Ovary (tissue), 9 donors: ENCODE data around the gene TNRC6B. TPM values are rescaled to one million over a fixed set of nuclear protein-coding genes. Genes with fewer than 3 reads are reported as not detected.

Experiments
- DNase-seq, 5 donors: peaks; one replicate each; pipeline ENCODE4 v3.0.0-alpha.2; 2019 to 2020
- H3K27ac ChIP-seq, 2 donors: fragments of 200-600 bp; one replicate each; pipeline versions ENCODE4 v1.5.1 to v1.8.0; 2019 to 2022
- H3K27me3 ChIP-seq: fragments of 200-600 bp; one replicate; pipeline ENCODE4 v1.8.0; 2022
- H3K36me3 ChIP-seq: fragments of 200-600 bp; sonication (generic); one replicate; pipeline ENCODE4 v1.5.1; 2019
- H3K4me1 ChIP-seq: one replicate; pipeline ENCODE4 v1.8.1; 2013; ENCODE audit warnings: mild to moderate bottlenecking, moderate library complexity; ENCODE audit not compliant: insufficient read depth
- H3K4me3 ChIP-seq: fragments of 200-600 bp; sonication (generic); one replicate; pipeline ENCODE4 v1.5.1; 2017
- H3K9me3 ChIP-seq, 2 donors: fragments of 200-600 bp in 1 of 2; sonication (generic) in 1 of 2; one replicate each; pipeline versions ENCODE4 v1.5.1 to v1.8.1; 2013 to 2019; ENCODE audit warnings: mild to moderate bottlenecking in 1 of 2, moderate library complexity in 1 of 2
- CTCF ChIP-seq, 3 donors: fragments of 450-650 bp in 2 of 3; fragments of 200-600 bp in 1 of 3; IDR thresholded peaks; one replicate each; pipeline versions ENCODE4 v1.5.1 to v1.8.0; 2016 to 2022; ENCODE audit warnings: antibody characterized with exemption in 3 of 3, mild to moderate bottlenecking in 1 of 3
- EP300 ChIP-seq: sonication (generic); formaldehyde crosslinking; IDR thresholded peaks from one replicate; pipeline ENCODE4 v1.6.1; 2017; ENCODE audit warnings: antibody characterized with exemption
- POLR2A ChIP-seq: fragments of 450-650 bp; IDR thresholded peaks from one replicate; pipeline ENCODE4 v1.6.1; 2017; ENCODE audit warnings: antibody characterized with exemption, mild to moderate bottlenecking, moderate library complexity
- WGBS, 3 donors: extraction: QIAGEN DNeasy Blood & Tissue Kit in 1 of 3; methylation state at CpG; one replicate each; pipeline versions ENCODE4 v1.1.5 to v1.1.7; 2013 to 2017; 5-methylcytosine and 5-hydroxymethylcytosine counted together
- intact Hi-C, 4 donors: fragments of 100-400 bp; cut with DNase I; formaldehyde crosslinking; loops; one replicate each; pipeline versions ENCODE4 v1.11.0 to v1.15.1; 2022 to 2023
- polyA plus RNA-seq, 2 donors: library from polyadenylated mRNA; stranded (reverse); fragments of 200-250 nt in 1 of 2; fragments of 350-450 nt in 1 of 2; fragmentation: Illumina TruSeq in 1 of 2; extraction: RNeasy Lipid Tissue Mini Kit (QIAGEN cat#74804) in 1 of 2; gene quantifications; one replicate each; pipeline ENCODE4 v1.2.3, GENCODE V29; 2013 to 2014
- total RNA-seq, 7 donors: library from RNA; depleted of rRNA in 2 of 7; stranded (reverse); fragments of >200 nt in 2 of 7; fragmentation: NEBNext Ultra II Directional in 3 of 7; extraction: Animal tissue kit (Norgen Biotek cat#: 25700) in 3 of 7; gene quantifications; one replicate each; pipeline versions ENCODE4 v1.1.0 to v1.2.4, GENCODE V29; 2016 to 2023
- donor health status: DM: no; HTN: no; CAD: no; lungs with moderate emphysema.
- donor health status: DM: no; HTN: no; CAD: no.
- donor health status: Bipolar disorder and iron deficiency.
- donor health status: DM: yes; HTN: yes; CAD: no.
- donor health status: DM: no; HTN: no; CAD: no.
- donor health status: DM: yes; HTN: yes; CAD: no.

The TNRC6B gene
- total and polyA plus RNA-seq, 9 donors, result 9.4 to 52.1 (median 47.5) TPM

- no peak overlapping the region for H3K27ac ChIP-seq
- TF ChIP-seq POLR2A (no peak), EP300 (no peak), CTCF (IDR thresholded peaks at IDR 0.05) (no peak)
- no peak overlapping the region for H3K4me3 ChIP-seq
- DNase-seq, result no peak
- no peaks in the 10 kb centered on the region for H3K4me1 ChIP-seq
- H3K9me3 ChIP-seq, result no peaks in the 10 kb centered on the region
- intact Hi-C loops, result no loop called here
- no peaks in the 10 kb centered on the region for H3K36me3 ChIP-seq
- no peaks in the 10 kb centered on the region for H3K27me3 ChIP-seq
Observed at GRCh38 chr22:40234658-40235057, 56.9 kb downstream of the TNRC6B start.

GRCh38 chr22:40235308-40235707 is 57.6 kb downstream of the TNRC6B start:
- Histone ChIP-seq H3K36me3 (no peaks in the 10 kb centered on the region), H3K4me1 (peaks cover 1% of the 10 kb centered on the region), H3K27ac (no peak overlapping the region), H3K27me3 (no peaks in the 10 kb centered on the region), H3K4me3 (no peak overlapping the region), H3K9me3 (no peaks in the 10 kb centered on the region)
- intact Hi-C loops, result no loop called here
- 59 to 76% (median 62%) methylated on average over 5 of the region's 5 CpGs for WGBS, 3 donors
- TF ChIP-seq POLR2A (no peak), EP300 (no peak), CTCF (IDR thresholded peaks at IDR 0.05) (no peak)
- DNase-seq, result no peak

GRCh38 chr22:40236131-40236665 is 58.5 kb downstream of the TNRC6B start:
- Histone ChIP-seq H3K9me3 (no peaks in the 10 kb centered on the region), H3K27me3 (no peaks in the 10 kb centered on the region), H3K27ac (no peak overlapping the region), H3K4me1 (peaks cover 1% of the 10 kb centered on the region), H3K36me3 (no peaks in the 10 kb centered on the region), H3K4me3 (no peak overlapping the region)
- DNase-seq, result no peak
- intact Hi-C loops, result no loop called here
- WGBS, 3 donors, result 84 to 91% (median 90%) methylated on average over 4 of the region's 4 CpGs
- TF ChIP-seq EP300 (no peak), CTCF (IDR thresholded peaks at IDR 0.05) (no peak), POLR2A (no peak)

GRCh38 chr22:40237241-40237640 is 59.5 kb downstream of the TNRC6B start:
- H3K27ac ChIP-seq, result no peak overlapping the region
- peaks cover 1% of the 10 kb centered on the region for H3K4me1 ChIP-seq
- intact Hi-C loops, result no loop called here
- no peaks in the 10 kb centered on the region for H3K9me3 ChIP-seq
- no peaks in the 10 kb centered on the region for H3K27me3 ChIP-seq
- no peak overlapping the region for H3K4me3 ChIP-seq
- no peaks in the 10 kb centered on the region for H3K36me3 ChIP-seq
- no peak for DNase-seq
- WGBS, 3 donors, result 90 to 97% (median 92%) methylated on average over 4 of the region's 4 CpGs
- TF ChIP-seq EP300 (no peak), CTCF (IDR thresholded peaks at IDR 0.05) (no peak), POLR2A (no peak)
